Measurements from ENCODE around the gene ASPA. TPM values are rescaled to one million over a fixed set of nuclear protein-coding genes. Genes with fewer than 3 reads are reported as not detected.

Gene ASPA
- polyA plus RNA-seq, 1 donor (not counting 4 experiments of a cell fraction or from before 2014, with no cell fraction given): not detected

- Histone ChIP-seq H3K9me1 (ENCODE audit: control insufficient read depth, extremely low read depth, insufficient read depth, low read length) (no peaks in the 10 kb centered on the region), H3K4me1 (ENCODE audit: control insufficient read depth, extremely low read depth, insufficient read depth, low read length) (no peaks in the 10 kb centered on the region), H4K20me1 (ENCODE audit: control insufficient read depth, extremely low read depth, insufficient read depth, low read length) (no peaks in the 10 kb centered on the region), H3K36me3 (ENCODE audit: control insufficient read depth in 2 of 2, extremely low read depth in 1 of 2, insufficient read depth in 2 of 2, low read length in 2 of 2) (peaks cover 15 to 33% of the 10 kb centered on the region in 2 experiments), H3K27me3 (ENCODE audit: control insufficient read depth, extremely low read depth, insufficient read depth, low read length) (no peaks in the 10 kb centered on the region), H2AFZ (ENCODE audit: control insufficient read depth, low read length) (no peak overlapping the region), H3K9ac (ENCODE audit: control insufficient read depth, extremely low read depth, insufficient read depth, low read length) (no peak overlapping the region), H3K79me2 (ENCODE audit: control insufficient read depth, insufficient read depth, low read length) (no peaks in the 10 kb centered on the region), H3K27ac (ENCODE audit: control insufficient read depth, insufficient read depth, low read length) (no peak overlapping the region), H3K9me3 (ENCODE audit: control insufficient read depth, low read depth, low read length) (no peaks in the 10 kb centered on the region), H3K4me2 (ENCODE audit: control insufficient read depth, extremely low read depth, insufficient read depth, low read depth, low read length) (no peak overlapping the region), H3K4me3 (ENCODE audit: control insufficient read depth in 2 of 3, extremely low read depth in 1 of 3, insufficient read depth in 2 of 3, low read depth in 1 of 3, low read length in 3 of 3) (no peak overlapping the region)
- TF ChIP-seq EZH2 (IDR thresholded peaks at IDR 0.05; ENCODE audit: low read length): no peak
- TF ChIP-seq CTCF (optimal IDR thresholded peaks at IDR 0.05 in 1 of 3, IDR thresholded peaks at IDR 0.05 in 1 of 3, conservative IDR thresholded peaks at IDR 0.05 in 1 of 3; ENCODE audit: extremely low read depth in 1 of 3, insufficient read depth in 2 of 3, low read length in 3 of 3): no peak
- dilution Hi-C loops (cut with MboI; ENCODE audit: extremely low pct_ligation_motif_present, low sequenced_read_pairs): no loop called here
- FAIRE-seq (no peak), DNase-seq (ENCODE audit: low read depth, low spot score) (no peak)
Observed at GRCh38 chr17:3529817-3530741, 54.3 kb downstream of the ASPA start.

- dilution Hi-C loops (cut with MboI; ENCODE audit: extremely low pct_ligation_motif_present, low sequenced_read_pairs): no loop called here
Observed at GRCh38 chr17:3531266-3532101, 55.7 kb downstream of the ASPA start.

More at GRCh38 chr17:3531266-3532101, 55.7 kb downstream of the ASPA start:
- Histone ChIP-seq H3K9ac (ENCODE audit: control insufficient read depth, extremely low read depth, insufficient read depth, low read length) (no peak overlapping the region), H3K4me3 (ENCODE audit: control insufficient read depth in 2 of 3, extremely low read depth in 1 of 3, insufficient read depth in 2 of 3, low read depth in 1 of 3, low read length in 3 of 3) (no peak overlapping the region), H3K9me1 (ENCODE audit: control insufficient read depth, extremely low read depth, insufficient read depth, low read length) (no peaks in the 10 kb centered on the region), H3K9me3 (ENCODE audit: control insufficient read depth, low read depth, low read length) (no peaks in the 10 kb centered on the region), H3K27me3 (ENCODE audit: control insufficient read depth, extremely low read depth, insufficient read depth, low read length) (no peaks in the 10 kb centered on the region), H3K36me3 (ENCODE audit: control insufficient read depth in 2 of 2, extremely low read depth in 1 of 2, insufficient read depth in 2 of 2, low read length in 2 of 2) (peaks cover 15 to 31% of the 10 kb centered on the region in 2 experiments), H3K4me1 (ENCODE audit: control insufficient read depth, extremely low read depth, insufficient read depth, low read length) (peaks cover 4% of the 10 kb centered on the region), H3K27ac (ENCODE audit: control insufficient read depth, insufficient read depth, low read length) (no peak overlapping the region), H4K20me1 (ENCODE audit: control insufficient read depth, extremely low read depth, insufficient read depth, low read length) (no peaks in the 10 kb centered on the region), H2AFZ (ENCODE audit: control insufficient read depth, low read length) (no peak overlapping the region), H3K4me2 (ENCODE audit: control insufficient read depth, extremely low read depth, insufficient read depth, low read depth, low read length) (no peak overlapping the region), H3K79me2 (ENCODE audit: control insufficient read depth, insufficient read depth, low read length) (no peaks in the 10 kb centered on the region)
- TF ChIP-seq EZH2 (IDR thresholded peaks at IDR 0.05; ENCODE audit: low read length): no peak
- TF ChIP-seq CTCF (optimal IDR thresholded peaks at IDR 0.05 in 1 of 3, IDR thresholded peaks at IDR 0.05 in 1 of 3, conservative IDR thresholded peaks at IDR 0.05 in 1 of 3; ENCODE audit: extremely low read depth in 1 of 3, insufficient read depth in 2 of 3, low read length in 3 of 3): no peak
- FAIRE-seq (no peak), DNase-seq (ENCODE audit: low read depth, low spot score) (no peak)
